ENCODE results near the gene SWT1.

DNA sequence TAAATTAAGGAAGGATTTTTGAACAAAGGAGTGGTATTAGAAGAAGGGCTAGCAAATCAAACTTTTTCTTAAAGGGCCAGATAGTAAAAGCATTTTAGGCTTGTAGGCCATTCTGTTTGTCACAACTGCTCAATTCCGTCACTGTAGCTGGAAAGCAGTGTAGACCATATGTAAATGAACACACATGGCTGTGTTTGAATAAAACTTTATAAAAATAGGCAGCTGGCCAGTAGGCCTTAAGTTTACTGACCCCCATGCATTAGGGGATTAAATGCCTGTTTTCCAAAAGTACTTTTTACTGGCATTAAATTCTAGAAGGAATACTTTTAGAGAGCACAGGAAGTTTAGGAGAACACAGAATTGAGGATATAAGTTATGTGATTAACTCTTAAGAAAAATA lies 151.2 kb downstream of the SWT1 start:
- TF ChIP-seq, protein P1, sequence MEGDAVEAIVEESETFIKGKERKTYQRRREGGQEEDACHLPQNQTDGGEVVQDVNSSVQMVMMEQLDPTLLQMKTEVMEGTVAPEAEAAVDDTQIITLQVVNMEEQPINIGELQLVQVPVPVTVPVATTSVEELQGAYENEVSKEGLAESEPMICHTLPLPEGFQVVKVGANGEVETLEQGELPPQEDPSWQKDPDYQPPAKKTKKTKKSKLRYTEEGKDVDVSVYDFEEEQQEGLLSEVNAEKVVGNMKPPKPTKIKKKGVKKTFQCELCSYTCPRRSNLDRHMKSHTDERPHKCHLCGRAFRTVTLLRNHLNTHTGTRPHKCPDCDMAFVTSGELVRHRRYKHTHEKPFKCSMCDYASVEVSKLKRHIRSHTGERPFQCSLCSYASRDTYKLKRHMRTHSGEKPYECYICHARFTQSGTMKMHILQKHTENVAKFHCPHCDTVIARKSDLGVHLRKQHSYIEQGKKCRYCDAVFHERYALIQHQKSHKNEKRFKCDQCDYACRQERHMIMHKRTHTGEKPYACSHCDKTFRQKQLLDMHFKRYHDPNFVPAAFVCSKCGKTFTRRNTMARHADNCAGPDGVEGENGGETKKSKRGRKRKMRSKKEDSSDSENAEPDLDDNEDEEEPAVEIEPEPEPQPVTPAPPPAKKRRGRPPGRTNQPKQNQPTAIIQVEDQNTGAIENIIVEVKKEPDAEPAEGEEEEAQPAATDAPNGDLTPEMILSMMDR (IDR thresholded peaks at IDR 0.05): no peak
- no peak for TF ChIP-seq POLR2A (IDR thresholded peaks at IDR 0.05)
